Fibroblast of skin of right biceps (primary cell): Measurements from ENCODE around the gene SLC6A12.

Experiments
- DNase-seq: peaks from one replicate; pipeline ENCODE4 v3.0.0-alpha.2; 2013

The SLC6A12 gene

DNA sequence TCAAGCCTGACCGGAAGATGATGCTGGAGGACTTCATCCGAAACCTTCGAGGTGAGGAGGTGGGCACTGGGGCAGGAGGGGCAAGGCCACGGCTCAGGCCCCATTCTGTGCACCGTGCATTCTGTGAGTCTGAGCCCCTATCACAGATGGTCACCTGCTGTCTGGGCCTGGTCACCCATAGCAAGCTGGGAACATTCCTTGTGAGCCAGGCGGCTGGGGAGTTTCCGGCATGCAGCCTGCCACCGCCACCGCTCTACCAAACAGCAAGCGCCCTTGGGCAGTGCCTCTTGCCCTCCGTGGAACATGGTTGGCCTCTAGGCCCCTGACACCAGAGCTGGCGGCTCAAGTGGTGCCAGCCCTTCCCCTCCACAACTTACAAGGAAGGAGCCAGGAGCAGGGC is 56.3 kb downstream of the SLC6A12 start:
- DNase-seq, result no peak

GRCh38 chr12:156945-157344 is 57.0 kb downstream of the SLC6A12 start:
- DNase-seq, result no peak

- no peak for DNase-seq
Observed at GRCh38 chr12:155646-156045, 58.3 kb downstream of the SLC6A12 start.

DNA sequence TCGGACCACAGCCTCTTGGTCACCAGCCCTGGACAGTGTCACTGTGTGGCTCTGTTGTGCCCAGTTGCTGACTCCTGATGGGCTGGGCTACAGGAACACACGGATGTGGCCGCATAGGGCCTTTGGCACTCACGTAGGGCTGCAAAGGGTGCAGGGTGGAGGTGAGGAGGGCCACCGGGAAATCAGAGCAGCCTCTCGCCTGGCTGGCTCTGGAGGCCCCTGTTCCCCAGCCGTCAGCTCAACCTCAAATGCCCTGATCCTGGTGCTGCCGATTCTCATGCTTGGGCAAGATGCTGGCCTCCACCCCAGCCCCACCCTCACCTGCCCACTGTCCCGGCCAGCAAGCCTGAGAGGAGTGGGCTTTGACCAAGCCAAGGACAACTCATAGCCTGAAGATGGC is 59.0 kb downstream of the SLC6A12 start:
- DNase-seq, result no peak

GRCh38 chr12:154058-154457 is 59.9 kb downstream of the SLC6A12 start:
- DNase-seq, result no peak

DNA sequence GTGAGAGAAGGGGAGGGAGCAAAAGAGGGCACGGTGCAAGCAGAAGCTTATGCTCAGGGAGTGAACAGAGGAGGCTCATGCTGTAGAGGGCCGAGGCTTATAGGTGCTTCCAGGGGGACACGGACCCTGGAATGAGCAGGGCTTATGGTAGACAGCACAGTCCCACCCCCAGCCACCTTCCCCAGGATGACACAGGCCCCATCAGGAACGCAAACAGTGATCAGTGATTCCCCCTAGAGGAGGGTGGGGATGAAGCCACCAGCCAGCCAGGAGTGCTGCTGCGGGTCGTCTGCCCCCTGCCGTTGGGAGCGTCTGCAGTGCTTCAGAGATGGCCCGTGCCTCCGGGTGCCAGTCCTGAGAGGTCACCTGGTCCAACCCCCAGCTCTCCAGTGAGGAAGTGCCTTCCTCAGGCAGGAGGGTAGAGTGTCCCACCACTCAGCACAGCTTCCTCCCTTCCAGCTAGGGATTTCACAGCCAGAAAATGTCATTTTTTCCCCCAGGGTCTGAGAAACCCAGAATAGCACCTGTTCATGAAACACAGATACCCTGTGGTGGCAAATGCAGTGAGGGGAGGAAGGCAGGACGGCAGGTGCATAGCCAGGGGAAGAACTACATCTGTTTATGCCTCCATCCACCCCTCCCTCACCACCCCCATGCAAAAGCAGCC is 60.7 kb downstream of the SLC6A12 start:
- peak; percentile 53 for DNase-seq

GRCh38 chr12:152440-152839 is 61.5 kb downstream of the SLC6A12 start:
- no peak for DNase-seq

DNA sequence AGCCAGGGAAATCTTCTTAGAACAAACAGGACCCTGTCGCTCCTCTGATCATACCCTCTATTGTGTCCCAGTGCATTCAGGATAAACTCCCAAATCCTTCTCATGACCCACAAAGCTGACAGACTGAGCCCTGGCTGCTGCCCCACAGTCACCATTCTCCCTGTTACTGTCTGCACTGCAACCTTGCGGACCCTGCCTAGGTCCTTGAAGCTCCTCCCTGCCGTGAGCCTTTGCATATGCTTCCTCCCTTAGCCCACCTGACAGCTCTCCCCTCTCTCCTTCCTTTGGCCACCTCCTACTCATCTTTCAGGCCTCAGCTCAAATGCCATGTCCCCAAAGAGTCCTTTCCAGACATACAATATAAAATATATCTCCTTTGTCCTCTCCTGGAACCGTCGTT is 62.4 kb downstream of the SLC6A12 start:
- no peak for DNase-seq

- DNase-seq, result no peak
Observed at GRCh38 chr12:148676-149416, 65.1 kb downstream of the SLC6A12 start.

DNA sequence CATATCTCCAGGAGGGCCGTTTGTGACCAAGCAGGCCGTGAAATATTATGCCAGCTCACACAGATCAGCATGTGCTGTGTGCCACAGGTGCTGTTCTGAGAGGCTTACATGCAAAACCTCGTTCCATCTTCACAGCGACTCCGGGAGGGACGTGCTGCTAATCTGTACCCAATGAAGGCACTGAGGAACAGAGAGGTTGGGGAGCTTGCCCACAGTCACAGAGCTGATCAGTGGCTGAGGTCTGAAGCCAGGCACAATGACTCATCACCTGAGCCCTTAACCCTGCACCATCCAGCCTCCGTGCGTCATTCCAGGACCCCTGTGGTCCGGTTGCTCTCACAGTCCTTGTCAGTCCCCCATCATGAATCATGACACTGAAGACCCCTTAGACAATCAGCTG is 66.7 kb downstream of the SLC6A12 start:
- DNase-seq, result no peak

DNA sequence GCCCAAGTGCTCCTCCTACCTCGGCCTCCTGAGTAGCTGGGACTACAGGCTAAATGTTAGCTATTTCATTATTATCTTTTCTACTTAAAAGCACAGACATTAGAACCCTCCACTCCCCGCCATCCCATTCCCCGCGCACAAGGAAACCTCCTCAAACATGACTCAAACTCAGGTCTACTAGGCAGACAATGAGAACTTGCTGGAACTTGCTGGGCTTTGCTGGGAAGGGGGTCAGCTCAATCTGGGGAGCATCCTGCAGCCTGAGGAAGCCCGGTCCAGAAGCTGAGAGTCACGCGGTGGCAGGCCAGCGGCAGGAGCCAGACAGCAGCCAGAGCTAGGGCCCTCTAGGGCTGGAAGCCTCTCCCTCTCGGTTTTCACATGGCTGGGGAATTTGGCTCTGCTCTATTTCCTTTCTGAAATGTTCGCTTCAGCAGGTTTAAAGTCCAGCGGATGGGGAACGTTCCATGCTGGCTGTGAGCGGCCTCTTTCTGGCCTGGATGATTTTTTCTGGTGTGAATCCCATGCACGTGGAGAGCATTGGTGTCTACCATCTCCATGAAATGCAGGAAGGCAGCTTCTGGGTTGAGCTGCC is 68.5 kb downstream of the SLC6A12 start:
- DNase-seq, result no peak

DNA sequence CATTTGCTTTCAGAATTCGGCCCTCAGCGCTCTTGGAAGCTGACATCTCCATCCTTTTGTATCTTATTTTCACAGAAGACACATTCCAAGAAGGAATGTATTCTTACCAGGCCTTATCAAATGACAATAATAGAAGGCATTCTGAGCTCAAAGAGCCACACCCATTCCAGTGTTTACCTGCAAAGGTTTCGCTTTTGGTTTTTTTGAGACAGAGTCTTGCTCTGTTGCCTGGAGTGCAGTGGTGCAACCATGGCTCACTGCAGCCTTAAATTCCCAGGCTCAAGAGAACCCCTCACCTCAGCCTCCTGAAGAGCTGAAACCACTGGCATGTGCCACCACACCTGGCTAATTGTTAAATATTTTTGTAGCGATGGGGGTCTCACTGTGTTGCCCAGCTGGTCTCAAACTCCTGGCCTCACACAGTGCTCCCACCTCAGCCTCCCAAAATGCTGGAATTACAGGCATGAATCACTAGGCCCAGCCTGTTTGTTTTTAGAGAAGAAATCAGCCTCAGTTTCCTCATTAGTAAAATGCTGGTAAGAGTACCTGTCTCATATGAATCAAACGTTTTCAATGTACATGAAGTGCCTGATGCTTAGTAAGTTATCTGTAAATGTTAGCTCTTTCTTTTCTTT is 69.2 kb downstream of the SLC6A12 start:
- DNase-seq, result no peak

DNA sequence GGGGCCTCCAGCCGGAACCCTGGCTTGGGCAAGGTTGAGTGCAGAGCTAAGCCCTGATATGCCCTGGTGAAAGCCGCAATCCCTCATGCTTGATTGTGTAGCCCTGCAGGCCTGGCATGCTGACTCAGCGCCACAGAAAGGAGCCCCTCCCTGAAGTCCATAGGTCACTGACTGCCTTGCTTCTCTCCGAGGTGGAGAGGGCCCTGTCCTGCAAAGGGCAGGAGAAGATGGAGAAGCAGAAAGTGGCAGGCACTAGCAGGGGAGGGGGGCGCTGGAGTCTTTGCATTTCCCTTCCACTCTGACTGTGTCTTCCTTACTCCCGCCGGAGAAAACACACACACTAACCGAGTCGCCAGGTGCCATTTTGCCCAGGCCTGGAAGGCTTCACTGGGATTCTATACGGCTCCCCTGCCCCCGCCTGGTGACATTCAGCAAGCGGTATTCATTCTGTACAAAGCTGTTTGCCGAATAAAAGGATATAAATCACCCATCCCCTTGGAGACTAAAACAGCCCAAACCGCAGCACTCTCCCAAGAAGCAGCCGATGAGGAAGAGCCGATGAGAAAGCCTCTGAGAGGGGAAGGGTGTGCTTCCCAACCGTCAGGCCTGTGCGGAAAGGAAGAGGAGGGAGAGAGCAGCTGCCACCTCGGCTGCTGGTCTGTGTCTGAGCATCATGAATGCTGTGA is 69.8 kb downstream of the SLC6A12 start:
- peak; percentile 78 for DNase-seq

- no peak for DNase-seq
Observed at GRCh38 chr12:140162-140561, 73.8 kb downstream of the SLC6A12 start.
